ENCODE measurements around the gene PGM2. TPM values are rescaled to one million over a fixed set of nuclear protein-coding genes. Genes with fewer than 3 reads are reported as not detected.

PGM2 gene
- total RNA-seq, 1 experiment from 2014 or later, result 33.0 TPM

DNA sequence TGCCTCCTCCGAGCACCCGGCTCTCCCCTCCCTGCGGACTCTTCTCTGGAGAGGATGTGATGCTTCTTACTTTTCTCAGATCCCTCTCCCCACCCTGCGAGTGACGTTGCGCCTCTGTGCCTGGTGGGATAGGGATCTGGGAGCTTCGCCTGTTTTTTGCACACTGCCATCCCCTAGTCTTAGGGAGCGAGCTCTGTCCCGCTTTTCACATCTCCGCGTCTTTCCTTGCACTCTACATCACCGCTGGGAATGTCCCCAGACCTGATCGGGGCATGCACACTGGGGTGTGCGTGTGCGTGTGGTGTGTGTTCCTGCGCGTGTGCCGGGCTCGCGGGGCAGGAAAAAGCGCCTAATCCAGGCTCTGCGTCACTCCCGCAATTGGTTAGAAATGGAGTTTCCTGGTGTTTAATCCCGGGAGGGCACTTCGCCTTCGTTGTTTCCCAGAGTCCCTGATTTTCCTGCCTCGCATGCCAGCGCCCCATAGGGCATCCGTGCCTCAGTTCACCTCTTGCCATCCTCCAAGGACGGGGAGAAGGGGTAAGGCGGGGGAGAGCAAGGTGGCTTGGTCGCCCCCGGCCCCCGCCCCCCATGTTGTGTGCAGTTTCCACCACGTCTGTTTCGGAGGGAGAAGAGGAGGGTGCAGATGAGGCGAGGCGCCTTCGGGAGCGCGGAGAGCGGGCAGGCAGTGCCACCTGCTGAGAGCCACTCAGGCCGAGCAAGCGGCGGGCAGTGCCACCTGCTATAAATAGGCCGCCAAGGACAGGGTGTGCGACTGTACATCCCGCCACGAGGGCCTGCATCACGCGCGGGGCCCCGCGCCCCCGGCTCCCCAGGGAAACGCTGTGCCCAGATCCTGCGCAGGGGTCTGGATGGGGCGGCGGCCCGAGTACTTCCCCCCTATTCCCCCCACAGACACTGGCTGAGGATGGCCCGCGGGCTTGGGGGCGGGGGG lies 63.6 kb downstream of the PGM2 start:
- Mint-ChIP-seq H3K9me3 (ENCODE audit: low read depth, unreplicated experiment) (no peaks in the 10 kb centered on the region), H3K27ac (ENCODE audit: unreplicated experiment) (no peak overlapping the region), H3K27me3 (ENCODE audit: unreplicated experiment) (peaks cover 12% of the 10 kb centered on the region), H3K36me3 (ENCODE audit: insufficient read depth, unreplicated experiment) (no peaks in the 10 kb centered on the region), H3K4me3 (ENCODE audit: low read depth, unreplicated experiment) (peak overlapping the region; percentile 59), H3K4me1 (ENCODE audit: low read depth, unreplicated experiment) (no peaks in the 10 kb centered on the region)
- intact Hi-C loops (cut with micrococcal nuclease; ENCODE audit: unreplicated experiment), result loop anchor here (5.0 kb wide), 1 partner anchor 92 kb away; no protein-coding TSS in a partner anchor
- CTCF ChIA-PET, result no interaction called here
- TF ChIP-seq, protein P1, sequence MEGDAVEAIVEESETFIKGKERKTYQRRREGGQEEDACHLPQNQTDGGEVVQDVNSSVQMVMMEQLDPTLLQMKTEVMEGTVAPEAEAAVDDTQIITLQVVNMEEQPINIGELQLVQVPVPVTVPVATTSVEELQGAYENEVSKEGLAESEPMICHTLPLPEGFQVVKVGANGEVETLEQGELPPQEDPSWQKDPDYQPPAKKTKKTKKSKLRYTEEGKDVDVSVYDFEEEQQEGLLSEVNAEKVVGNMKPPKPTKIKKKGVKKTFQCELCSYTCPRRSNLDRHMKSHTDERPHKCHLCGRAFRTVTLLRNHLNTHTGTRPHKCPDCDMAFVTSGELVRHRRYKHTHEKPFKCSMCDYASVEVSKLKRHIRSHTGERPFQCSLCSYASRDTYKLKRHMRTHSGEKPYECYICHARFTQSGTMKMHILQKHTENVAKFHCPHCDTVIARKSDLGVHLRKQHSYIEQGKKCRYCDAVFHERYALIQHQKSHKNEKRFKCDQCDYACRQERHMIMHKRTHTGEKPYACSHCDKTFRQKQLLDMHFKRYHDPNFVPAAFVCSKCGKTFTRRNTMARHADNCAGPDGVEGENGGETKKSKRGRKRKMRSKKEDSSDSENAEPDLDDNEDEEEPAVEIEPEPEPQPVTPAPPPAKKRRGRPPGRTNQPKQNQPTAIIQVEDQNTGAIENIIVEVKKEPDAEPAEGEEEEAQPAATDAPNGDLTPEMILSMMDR (IDR thresholded peaks at IDR 0.05; ENCODE audit: unreplicated experiment), result no peak
- BruUV-seq (replicated peaks), result no TSS peak
- peak; percentile 44 for DNase-seq

DNA sequence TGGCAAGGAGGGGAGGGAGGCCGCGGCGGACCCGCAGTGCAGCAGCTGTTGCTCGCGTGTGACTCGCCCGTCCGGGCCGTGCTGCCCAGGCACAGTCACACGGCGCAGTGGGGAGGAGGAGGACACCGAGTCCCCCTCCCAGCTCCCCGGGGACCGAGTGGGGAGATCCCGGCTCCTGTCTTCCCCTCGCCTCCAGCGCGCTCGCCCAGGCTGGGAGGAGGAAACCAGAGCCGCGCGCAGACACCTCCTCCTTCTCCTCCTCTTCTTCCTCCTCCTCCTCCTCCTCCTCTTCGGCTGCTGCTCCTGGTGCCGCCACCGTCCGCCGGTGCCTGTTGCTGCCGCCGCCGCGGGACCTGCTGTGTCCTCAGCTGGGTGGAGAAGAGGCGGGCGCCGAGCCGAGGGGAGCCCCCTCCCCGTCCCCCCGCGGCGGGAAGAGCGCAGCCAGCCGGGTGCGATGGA lies 64.3 kb downstream of the PGM2 start, which contains the start of gene TBC1D1:
TSS of gene TBC1D1 (plus strand) at position 284 of the 459 bp plus-strand sequence. CDS start 11,012 bp downstream, outside the sequence.
- TF ChIP-seq, protein P1 (IDR thresholded peaks at IDR 0.05; ENCODE audit: unreplicated experiment), result no peak
- H3K9me3 Mint-ChIP-seq (ENCODE audit: low read depth, unreplicated experiment), result no peaks in the 10 kb centered on the region
- peak; percentile 21 for DNase-seq
- H3K27ac Mint-ChIP-seq (ENCODE audit: unreplicated experiment), result no peak within 1 kb of the TSS
- H3K36me3 Mint-ChIP-seq (ENCODE audit: insufficient read depth, unreplicated experiment), result no peaks in the 10 kb centered on the region
- no peaks in the 10 kb centered on the region for H3K4me1 Mint-ChIP-seq (ENCODE audit: low read depth, unreplicated experiment)
- intact Hi-C loops (cut with micrococcal nuclease; ENCODE audit: unreplicated experiment), result loop anchor here (5.0 kb wide), 1 partner anchor 91 kb away; no protein-coding TSS in a partner anchor
- CTCF ChIA-PET, result no interaction called here
- peak within 1 kb of the TSS; percentile 59 for H3K4me3 Mint-ChIP-seq (ENCODE audit: low read depth, unreplicated experiment)
- BruUV-seq (replicated peaks), result no TSS peak
- peaks cover 12% of the 10 kb centered on the region for H3K27me3 Mint-ChIP-seq (ENCODE audit: unreplicated experiment)

DNA sequence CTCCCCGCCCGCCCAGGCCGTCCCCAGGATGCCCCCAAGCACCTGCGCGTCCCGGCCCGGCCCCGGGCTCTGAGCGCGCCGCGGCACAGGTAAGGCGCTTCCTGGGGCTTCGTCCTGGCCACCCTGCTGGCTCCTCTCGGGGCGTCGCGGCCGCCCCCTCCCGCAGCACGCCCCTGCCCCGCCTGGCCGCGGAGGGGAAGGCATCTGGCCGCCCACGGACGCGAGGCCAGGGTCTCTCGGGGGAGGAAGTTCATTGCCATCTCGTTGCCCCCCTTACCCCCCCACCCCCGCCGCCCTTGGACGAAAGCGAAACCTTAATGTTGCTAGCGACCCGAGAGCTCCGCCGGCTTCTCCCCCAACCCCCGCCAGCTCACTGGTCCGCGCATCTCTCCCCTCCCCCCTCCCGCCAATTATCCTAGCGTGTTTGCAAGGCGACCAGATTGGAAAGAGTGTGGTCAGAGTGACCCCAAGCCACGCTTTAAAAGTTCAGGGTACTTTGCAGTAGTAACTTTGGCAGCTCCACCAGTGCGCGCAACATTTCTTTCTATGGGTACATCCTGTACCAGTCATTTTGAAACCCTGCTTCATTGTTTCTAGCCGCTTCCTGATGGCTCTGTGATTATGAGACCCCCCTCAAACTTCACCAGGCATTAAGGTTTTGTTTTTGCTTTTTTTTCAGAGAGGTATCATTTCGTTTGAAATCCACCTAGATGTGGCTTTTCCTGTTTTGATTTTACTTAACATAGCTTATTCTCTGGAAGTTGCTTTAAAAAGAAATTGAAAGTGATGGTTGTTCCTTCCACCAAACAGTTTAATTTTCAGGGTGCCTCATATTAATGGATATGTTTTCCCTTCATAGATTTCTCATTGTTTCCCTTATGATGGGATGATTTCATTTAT lies 65.0 kb downstream of the PGM2 start:
- Mint-ChIP-seq H3K4me1 (ENCODE audit: low read depth, unreplicated experiment) (no peaks in the 10 kb centered on the region), H3K9me3 (ENCODE audit: low read depth, unreplicated experiment) (no peaks in the 10 kb centered on the region), H3K27ac (ENCODE audit: unreplicated experiment) (no peak overlapping the region), H3K27me3 (ENCODE audit: unreplicated experiment) (peaks cover 12% of the 10 kb centered on the region), H3K36me3 (ENCODE audit: insufficient read depth, unreplicated experiment) (no peaks in the 10 kb centered on the region), H3K4me3 (ENCODE audit: low read depth, unreplicated experiment) (peak overlapping the region; percentile 59)
- peak; percentile 16 for DNase-seq
- CTCF ChIA-PET, result interaction anchor here (0.6 to 1.1 kb wide), 4 partner anchors 37 to 324 kb away, joined by 3 to 4 read pairs (median 4); no protein-coding TSS in a partner anchor
- TF ChIP-seq, protein P1 (IDR thresholded peaks at IDR 0.05; ENCODE audit: unreplicated experiment), result no peak
- BruUV-seq (replicated peaks), result no TSS peak
- intact Hi-C loops (cut with micrococcal nuclease; ENCODE audit: unreplicated experiment), result loop anchor here (5.0 kb wide), 1 partner anchor 91 kb away; no protein-coding TSS in a partner anchor

DNA sequence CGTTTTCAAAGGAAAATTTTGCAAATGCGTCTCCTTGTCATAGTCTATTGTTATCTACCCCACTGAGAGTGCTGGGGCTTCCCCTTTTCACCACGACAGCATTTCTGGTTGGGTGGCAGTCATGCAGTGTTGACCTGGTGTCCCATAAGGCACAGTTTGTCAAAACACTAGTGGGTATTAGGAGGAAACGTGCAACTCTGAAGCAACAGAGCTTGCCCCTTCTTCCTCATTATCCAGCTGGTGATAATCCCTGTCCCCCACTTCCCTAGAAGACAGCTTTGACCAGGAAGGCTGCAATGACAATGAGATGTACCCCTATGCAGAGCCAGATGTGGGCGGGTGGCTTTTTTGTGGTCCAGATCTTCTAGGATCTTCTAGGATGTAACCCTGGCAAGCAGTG lies 66.2 kb downstream of the PGM2 start:
- intact Hi-C loops (cut with micrococcal nuclease; ENCODE audit: unreplicated experiment), result loop anchor here (5.0 kb wide), 1 partner anchor 90 kb away; no protein-coding TSS in a partner anchor
- CTCF ChIA-PET, result interaction anchor here (1.1 kb wide), 1 partner anchor 38 kb away, joined by 3 read pairs; no protein-coding TSS in a partner anchor
- DNase-seq, result no peak
- no peak overlapping the region for H3K4me3 Mint-ChIP-seq (ENCODE audit: low read depth, unreplicated experiment)
- no peaks in the 10 kb centered on the region for H3K9me3 Mint-ChIP-seq (ENCODE audit: low read depth, unreplicated experiment)
- no peaks in the 10 kb centered on the region for H3K4me1 Mint-ChIP-seq (ENCODE audit: low read depth, unreplicated experiment)
- no peak overlapping the region for H3K27ac Mint-ChIP-seq (ENCODE audit: unreplicated experiment)
- no TSS peak for BruUV-seq (replicated peaks)
- no peaks in the 10 kb centered on the region for H3K36me3 Mint-ChIP-seq (ENCODE audit: insufficient read depth, unreplicated experiment)
- TF ChIP-seq, protein P1 (IDR thresholded peaks at IDR 0.05; ENCODE audit: unreplicated experiment), result no peak
- peaks cover 12% of the 10 kb centered on the region for H3K27me3 Mint-ChIP-seq (ENCODE audit: unreplicated experiment)
